ENCODE data around the gene DNER. TPM values are rescaled to one million over a fixed set of nuclear protein-coding genes. Genes with fewer than 3 reads are reported as not detected.
A peak's percentile ranks its signal among the peaks of the same experiment; 100 is the strongest.

The DNER gene
- total and polyA plus RNA-seq, 10 of the 15 experiments (the other 5 are each of a cell fraction or from before 2014, with no cell fraction given), result 0.04 to 0.08 (median 0.07) TPM; not detected in 7

DNA sequence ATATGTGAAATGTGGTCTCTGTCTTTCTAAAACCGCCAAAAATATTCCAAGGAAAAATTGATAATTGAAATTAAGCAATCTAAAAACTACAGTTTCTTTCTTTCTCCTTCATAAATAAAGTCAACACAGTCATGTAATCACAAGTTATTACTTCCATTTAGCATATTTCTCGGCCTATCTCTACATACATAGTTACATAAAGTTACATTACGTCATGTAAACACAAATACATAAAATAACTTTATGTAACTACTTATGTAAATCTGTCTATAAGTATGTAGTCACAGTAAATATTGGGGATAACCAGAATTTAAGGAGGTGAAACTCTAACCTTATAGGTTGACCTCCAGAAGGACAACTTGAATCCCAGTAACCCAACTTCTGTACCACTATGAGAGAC, 394.8 kb downstream of the DNER start:
- H2AFZ ChIP-seq (ENCODE audit: control insufficient read depth, low read depth, low read length), result no peak overlapping the region
- TF ChIP-seq ATF7 (IDR thresholded peaks at IDR 0.05; ENCODE audit: low read depth), result peak; percentile 29; the same call in 1 of the 2 replicates
- TF ChIP-seq POLR2AphosphoS5 (IDR thresholded peaks at IDR 0.05; ENCODE audit: low read length), result no peak
- no peak for TF ChIP-seq ZBTB40 (IDR thresholded peaks at IDR 0.05; ENCODE audit: borderline replicate concordance)
- TF ChIP-seq SIN3A (IDR thresholded peaks at IDR 0.05; ENCODE audit: low read depth, low read length), result no peak
- H3K27me3 ChIP-seq (replicated peaks in 1 of 2; ENCODE audit: control insufficient read depth in 2 of 2, insufficient read depth in 2 of 2, low read length in 1 of 2), result no peaks in the 10 kb centered on the region
- H3K9me3 ChIP-seq (replicated peaks; ENCODE audit: control insufficient read depth, insufficient read depth, low read length), result no peaks in the 10 kb centered on the region
- DNase-seq (ENCODE audit: low read depth, low spot score) (no peak), ATAC-seq (no peak), FAIRE-seq (no peak)
- ChIA-PET CTCF (no interaction called here), RAD21 (ENCODE audit: unreplicated experiment) (no interaction called here), POLR2A (no interaction called here), SMC1A (ENCODE audit: uncharacterized antibody, unreplicated experiment) (interaction anchor here (0.8 kb wide), 1 partner anchor 1647 kb away, joined by 3 read pairs; no protein-coding TSS in a partner anchor)
- BruUV-seq (replicated peaks), result no TSS peak
- intact Hi-C loops (cut with micrococcal nuclease; ENCODE audit: unreplicated experiment) (no loop called here), in situ Hi-C loops (cut with MboI) (no loop called here)
- no peaks in the 10 kb centered on the region for H3K79me2 ChIP-seq (ENCODE audit: control insufficient read depth, insufficient read depth, low read length)
- H4K20me1 ChIP-seq (ENCODE audit: control insufficient read depth, insufficient read depth), result no peaks in the 10 kb centered on the region
- no peaks in the 10 kb centered on the region for H3K4me1 ChIP-seq (ENCODE audit: control insufficient read depth, insufficient read depth, low read length)
- no peak overlapping the region for H3K9ac ChIP-seq (ENCODE audit: control insufficient read depth, insufficient read depth, low read length)
- H3K27ac ChIP-seq (ENCODE audit: control insufficient read depth, insufficient read depth), result no peak overlapping the region
- H3K4me3 ChIP-seq, result no peak overlapping the region
- 0% methylated on average over 3 of the region's 3 CpGs for WGBS (ENCODE audit: insufficient coverage, insufficient replicate concordance, low lambda C conversion rate, missing lambda C conversion rate)
- no peak overlapping the region for H3K4me2 ChIP-seq (ENCODE audit: control insufficient read depth, insufficient read depth)
- H3K36me3 ChIP-seq (ENCODE audit: control insufficient read depth in 2 of 2, insufficient read depth in 2 of 2, low read length in 1 of 2), result no peaks in the 10 kb centered on the region
